HG03039 (cell line): ENCODE measurements around the gene TEAD1.
A peak's percentile ranks its signal among the peaks of the same experiment; 100 is the strongest.

ENCODE experiments used
- ATAC-seq: cut with Tn5 transposase; IDR thresholded peaks from one replicate; pipeline ENCODE4 v1.9.1; 2021; ENCODE audit warnings: mild to moderate bottlenecking, moderate library complexity; ENCODE audit not compliant: unreplicated experiment

Gene TEAD1

GRCh38 chr11:12706545-12707499 lies 32.6 kb downstream of the TEAD1 start:
- ATAC-seq, result no peak

DNA sequence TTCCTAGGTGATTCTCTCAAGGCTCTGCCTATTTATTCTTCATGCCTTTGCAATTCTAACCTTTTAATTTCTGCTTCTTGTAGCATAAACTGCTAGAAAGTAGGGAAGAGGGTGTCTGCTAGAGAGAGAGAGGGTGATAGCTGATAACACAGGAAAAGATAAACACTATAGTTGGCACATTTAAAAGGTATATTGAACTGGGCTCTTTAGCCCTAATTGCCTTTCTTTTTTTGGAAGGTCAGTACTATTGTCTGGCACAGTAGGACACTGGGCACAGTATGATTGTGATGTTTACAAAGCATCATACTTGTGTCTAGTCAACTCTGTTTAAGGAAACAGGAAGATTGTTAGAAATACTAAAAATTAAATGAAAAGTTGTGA lies 33.3 kb downstream of the TEAD1 start:
- ATAC-seq, result no peak

- ATAC-seq, result no peak
Observed at GRCh38 chr11:12711496-12711895, 37.3 kb downstream of the TEAD1 start.

DNA sequence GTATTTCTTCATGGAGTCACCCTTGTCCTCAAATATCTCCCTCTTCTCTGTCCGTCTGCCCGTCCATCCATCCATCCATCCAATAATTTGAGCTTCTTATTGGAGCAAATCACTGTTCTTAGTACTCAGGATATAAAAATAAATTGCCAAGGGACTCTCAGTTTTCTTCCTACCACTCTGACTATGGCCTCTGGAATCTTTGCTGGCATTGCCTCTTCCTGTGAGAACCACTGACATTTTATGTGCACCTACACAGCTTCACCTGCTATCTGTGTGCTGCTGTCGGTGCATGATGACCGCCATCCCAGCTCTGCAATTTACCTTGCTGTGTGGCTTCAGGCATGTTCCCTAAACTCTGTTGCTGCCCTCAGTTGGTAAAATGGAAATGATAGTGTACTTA lies 37.9 kb downstream of the TEAD1 start:
- ATAC-seq, result no peak

DNA sequence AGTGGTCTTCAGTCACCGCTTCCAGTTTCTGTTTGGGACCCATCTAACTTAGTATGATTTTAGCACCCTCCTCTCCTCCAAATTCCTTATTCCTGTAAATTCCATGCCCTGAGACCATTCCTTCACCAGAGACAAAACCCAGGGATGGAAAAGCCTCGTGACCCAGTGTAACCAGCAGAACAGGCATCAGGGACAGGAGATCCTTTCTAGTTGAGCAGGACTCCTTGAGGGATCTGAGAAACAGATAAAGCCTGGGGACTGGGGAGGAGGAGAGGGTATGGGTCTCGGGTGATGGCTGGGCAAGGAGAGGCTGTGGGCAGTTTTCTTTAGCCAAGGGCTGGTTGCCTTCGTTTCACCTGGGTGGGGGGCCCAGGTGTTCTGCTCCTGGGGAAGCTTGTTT lies 40.9 kb downstream of the TEAD1 start:
- ATAC-seq, result no peak

GRCh38 chr11:12715941-12716340 lies 41.7 kb downstream of the TEAD1 start:
- no peak for ATAC-seq

DNA sequence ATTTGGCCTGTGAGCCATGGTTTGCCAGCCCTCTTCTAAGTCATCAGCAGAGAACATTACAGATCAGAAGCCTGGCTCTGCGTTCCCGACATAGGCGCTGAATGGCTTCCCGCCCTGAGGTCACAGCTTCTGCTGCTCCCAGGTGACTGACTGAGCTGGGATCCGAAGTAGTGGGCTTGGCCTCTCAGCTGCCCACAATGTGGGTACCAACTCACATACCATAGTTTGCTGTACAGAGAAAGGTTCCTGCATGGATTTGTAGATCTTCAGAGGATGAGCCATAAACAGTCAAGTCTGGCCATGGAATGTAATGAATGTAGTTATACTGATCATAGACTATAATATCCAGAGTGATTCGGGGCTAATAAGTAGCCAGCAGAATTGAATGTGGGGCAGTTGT lies 42.6 kb downstream of the TEAD1 start:
- ATAC-seq, result no peak

DNA sequence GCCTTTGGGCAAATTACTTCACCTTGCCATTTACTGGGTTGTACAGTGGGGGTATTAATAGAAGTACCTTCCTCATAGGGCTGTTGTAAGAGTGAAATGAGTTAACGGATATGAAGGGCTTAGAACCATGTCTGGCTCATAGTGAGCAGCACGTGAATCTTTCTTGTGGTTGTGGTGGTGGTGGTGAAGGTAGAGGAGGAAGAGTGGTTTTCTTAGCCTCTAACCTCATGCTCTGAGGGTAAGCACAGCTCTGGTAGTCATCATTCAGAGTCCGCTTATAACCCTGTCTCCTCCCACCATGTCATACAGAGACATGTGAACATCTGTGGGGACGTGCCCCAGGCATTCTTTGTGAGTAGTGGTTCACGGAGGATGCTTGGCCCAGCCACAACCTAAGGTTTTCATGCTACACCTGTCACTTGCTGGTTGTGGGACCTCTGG lies 43.6 kb downstream of the TEAD1 start:
- ATAC-seq, result peak; percentile 95

DNA sequence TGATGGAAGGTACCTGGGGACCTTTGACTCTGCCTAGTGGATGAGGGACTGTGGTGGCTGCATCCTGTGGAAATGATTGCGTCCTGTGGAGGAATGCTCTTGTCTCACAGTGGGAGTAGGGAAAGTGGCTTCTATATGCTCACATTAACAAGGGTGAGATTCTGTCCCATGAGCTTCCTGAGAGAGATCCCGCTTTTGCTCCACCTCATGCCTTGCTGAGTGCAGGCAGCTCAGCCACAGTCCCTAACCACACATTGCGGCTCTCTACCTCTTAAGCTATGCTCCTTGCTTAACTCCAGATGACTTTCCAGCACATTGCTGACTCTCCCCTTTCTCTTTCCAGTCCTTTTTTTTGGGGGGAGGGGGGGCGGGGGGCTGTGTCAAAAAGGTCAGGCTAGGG lies 45.0 kb downstream of the TEAD1 start:
- no peak for ATAC-seq

DNA sequence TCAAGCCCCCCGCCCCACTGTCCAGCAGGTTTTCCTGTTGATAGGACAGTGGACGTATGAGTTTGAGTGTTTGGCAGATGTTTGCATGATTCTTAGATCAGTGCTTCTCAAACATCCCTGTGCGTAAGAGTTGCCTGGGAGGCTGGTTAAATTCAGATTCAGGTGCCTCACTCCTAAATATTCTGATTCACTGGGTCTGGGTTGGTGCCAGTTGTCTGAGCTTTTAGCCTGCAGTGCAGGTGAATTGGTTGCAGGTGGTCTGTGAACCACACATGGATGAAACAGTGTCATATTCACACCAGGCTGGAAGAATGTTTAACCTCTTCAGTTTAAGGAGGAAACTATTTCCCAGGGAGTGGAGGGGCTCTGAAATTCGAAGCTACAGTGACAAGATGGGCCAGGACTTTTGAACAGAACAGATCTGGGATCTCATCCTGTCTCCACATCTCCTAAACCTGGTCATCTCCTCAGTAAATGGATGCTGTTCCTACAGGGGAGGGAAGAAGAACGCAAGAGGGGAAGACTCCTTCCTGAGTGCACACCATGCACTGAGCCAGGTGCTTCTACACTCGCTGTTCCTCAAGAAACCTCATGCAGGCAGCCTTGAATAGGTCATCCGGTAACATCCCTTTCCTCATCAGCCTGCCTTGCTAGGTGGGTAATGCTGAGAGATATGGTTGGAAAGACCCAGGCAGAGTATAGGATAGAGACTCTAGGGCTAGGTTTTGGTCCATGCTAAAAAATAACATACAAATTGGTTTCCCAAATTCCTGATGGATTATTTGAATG lies 47.8 kb downstream of the TEAD1 start:
- ATAC-seq, result no peak

GRCh38 chr11:12723421-12724300 lies 49.4 kb downstream of the TEAD1 start:
- no peak for ATAC-seq

- no peak for ATAC-seq
Observed at GRCh38 chr11:12724301-12725054, 50.3 kb downstream of the TEAD1 start.

GRCh38 chr11:12725055-12725862 lies 51.0 kb downstream of the TEAD1 start:
- ATAC-seq, result no peak

DNA sequence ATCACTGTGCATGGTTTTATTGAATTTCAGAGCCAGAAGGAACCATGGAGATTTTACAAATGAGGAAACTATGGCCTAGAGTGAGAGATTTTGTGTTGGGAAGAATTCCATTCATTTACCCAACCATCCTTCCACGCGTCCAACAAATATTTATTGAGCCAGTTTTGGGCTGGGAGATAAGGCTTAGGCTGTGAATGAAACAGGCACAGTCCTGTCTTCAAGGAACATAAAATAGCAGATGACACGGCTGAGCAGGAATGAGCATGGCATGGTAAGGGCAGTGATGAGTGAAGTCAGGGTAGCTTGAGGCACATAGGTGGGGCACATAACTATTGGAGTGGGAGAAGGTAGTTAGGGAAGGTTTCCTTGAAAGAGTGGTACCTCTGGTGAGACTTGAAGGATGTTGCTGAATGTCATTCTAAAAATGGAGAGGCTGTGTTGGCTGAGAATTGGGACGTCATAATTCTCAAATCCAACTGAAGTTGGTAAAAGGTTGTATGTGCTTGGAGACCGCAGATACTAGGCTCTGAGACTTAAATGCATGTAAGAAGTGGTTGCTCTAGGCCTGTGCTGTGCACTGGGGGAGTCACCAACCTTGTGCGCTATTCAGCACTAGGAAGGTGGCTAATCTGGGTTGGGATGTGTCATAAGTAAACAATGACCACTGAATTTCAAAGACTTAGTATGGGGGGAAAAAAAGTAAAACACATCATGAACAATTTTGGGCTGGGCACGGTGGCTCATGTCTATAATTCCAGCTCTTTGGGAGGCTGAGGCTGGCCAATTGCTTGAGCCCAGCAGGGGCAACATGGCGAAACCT lies 51.9 kb downstream of the TEAD1 start:
- no peak for ATAC-seq

- ATAC-seq, result no peak
Observed at GRCh38 chr11:12727563-12728211, 53.5 kb downstream of the TEAD1 start.

DNA sequence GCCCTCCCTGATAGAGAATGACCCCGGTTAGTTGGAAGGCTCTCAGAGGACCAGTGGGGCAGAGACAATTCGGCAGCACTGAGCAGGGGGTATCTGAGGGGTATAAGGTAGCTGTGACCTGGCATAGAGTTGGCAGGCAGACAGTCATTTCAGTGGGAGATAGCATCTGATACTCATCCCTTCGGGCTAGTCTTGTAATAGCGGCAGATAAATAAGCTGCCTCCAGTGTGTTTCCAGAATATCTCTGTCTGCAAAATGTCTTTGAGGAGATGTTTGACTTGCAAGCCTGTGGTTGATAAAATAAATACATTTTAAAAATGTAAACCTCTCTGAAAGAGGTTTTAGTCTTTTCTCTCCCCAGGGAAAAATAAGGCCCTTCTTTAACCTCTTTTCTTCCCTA lies 54.2 kb downstream of the TEAD1 start:
- ATAC-seq, result no peak

- ATAC-seq, result no peak
Observed at GRCh38 chr11:12729941-12730340, 55.7 kb downstream of the TEAD1 start.

GRCh38 chr11:12731841-12732336 lies 57.7 kb downstream of the TEAD1 start:
- ATAC-seq, result no peak
